Rectal smooth muscle tissue (tissue), 1 donor: ENCODE measurements around the gene KIF16B.

Experiments
- H3K27ac ChIP-seq: one replicate; pipeline ENCODE4 v1.7.0; 2013; ENCODE audit warnings: low read depth, low read length, inconsistent platforms
- H3K27me3 ChIP-seq: one replicate; pipeline ENCODE4 v1.7.0; 2013; ENCODE audit warnings: low read length; ENCODE audit not compliant: control insufficient read depth, insufficient read depth
- H3K36me3 ChIP-seq: one replicate; pipeline ENCODE4 v1.7.0; 2013; ENCODE audit warnings: low read length; ENCODE audit not compliant: control insufficient read depth, insufficient read depth
- H3K4me1 ChIP-seq: one replicate; pipeline ENCODE4 v1.7.0; 2013; ENCODE audit warnings: low read length; ENCODE audit not compliant: control insufficient read depth, insufficient read depth
- H3K4me3 ChIP-seq: one replicate; pipeline ENCODE4 v1.7.0; 2013; ENCODE audit warnings: low read length
- H3K9ac ChIP-seq: one replicate; pipeline ENCODE4 v1.7.0; 2013; ENCODE audit warnings: low read length

Gene KIF16B

GRCh38 chr20:16407251-16408067 is 165.8 kb downstream of the KIF16B start:
- Histone ChIP-seq H3K9ac (no peak overlapping the region), H3K36me3 (peaks cover 7% of the 10 kb centered on the region), H3K27me3 (no peaks in the 10 kb centered on the region), H3K4me1 (no peaks in the 10 kb centered on the region), H3K27ac (no peak overlapping the region), H3K4me3 (no peak overlapping the region)

GRCh38 chr20:16405254-16405653 is 168.0 kb downstream of the KIF16B start:
- Histone ChIP-seq H3K27ac (no peak overlapping the region), H3K4me3 (no peak overlapping the region), H3K27me3 (no peaks in the 10 kb centered on the region), H3K9ac (no peak overlapping the region), H3K36me3 (peaks cover 7% of the 10 kb centered on the region), H3K4me1 (no peaks in the 10 kb centered on the region)

GRCh38 chr20:16404640-16405039 is 168.6 kb downstream of the KIF16B start:
- Histone ChIP-seq H3K36me3 (peaks cover 10% of the 10 kb centered on the region), H3K27me3 (no peaks in the 10 kb centered on the region), H3K27ac (no peak overlapping the region), H3K4me1 (no peaks in the 10 kb centered on the region), H3K4me3 (no peak overlapping the region), H3K9ac (no peak overlapping the region)

- Histone ChIP-seq H3K27me3 (no peaks in the 10 kb centered on the region), H3K36me3 (peaks cover 11% of the 10 kb centered on the region), H3K27ac (no peak overlapping the region), H3K4me1 (no peaks in the 10 kb centered on the region), H3K9ac (no peak overlapping the region), H3K4me3 (no peak overlapping the region)
Measured at GRCh38 chr20:16404171-16404570, 169.1 kb downstream of the KIF16B start.

GRCh38 chr20:16400234-16400633 is 173.0 kb downstream of the KIF16B start:
- Histone ChIP-seq H3K27ac (no peak overlapping the region), H3K4me1 (peaks cover 7% of the 10 kb centered on the region), H3K9ac (no peak overlapping the region), H3K4me3 (no peak overlapping the region), H3K36me3 (peaks cover 9% of the 10 kb centered on the region), H3K27me3 (no peaks in the 10 kb centered on the region)

- Histone ChIP-seq H3K27me3 (no peaks in the 10 kb centered on the region), H3K36me3 (peaks cover 6% of the 10 kb centered on the region), H3K4me1 (peaks cover 7% of the 10 kb centered on the region), H3K4me3 (no peak overlapping the region), H3K9ac (no peak overlapping the region), H3K27ac (no peak overlapping the region)
Measured at GRCh38 chr20:16399801-16400200, 173.4 kb downstream of the KIF16B start.

GRCh38 chr20:16397086-16397485 is 176.2 kb downstream of the KIF16B start:
- Histone ChIP-seq H3K4me3 (no peak overlapping the region), H3K27ac (no peak overlapping the region), H3K27me3 (no peaks in the 10 kb centered on the region), H3K4me1 (peaks cover 7% of the 10 kb centered on the region), H3K9ac (no peak overlapping the region), H3K36me3 (peaks cover 4% of the 10 kb centered on the region)

GRCh38 chr20:16395366-16395765 is 177.9 kb downstream of the KIF16B start:
- no peak overlapping the region for H3K4me3 ChIP-seq
- peaks cover 7% of the 10 kb centered on the region for H3K36me3 ChIP-seq
- H3K27me3 ChIP-seq, result no peaks in the 10 kb centered on the region
- H3K27ac ChIP-seq, result no peak overlapping the region
- H3K9ac ChIP-seq, result no peak overlapping the region
- H3K4me1 ChIP-seq, result peaks cover 7% of the 10 kb centered on the region

- Histone ChIP-seq H3K27ac (no peak overlapping the region), H3K36me3 (peaks cover 6% of the 10 kb centered on the region), H3K4me1 (peaks cover 7% of the 10 kb centered on the region), H3K27me3 (no peaks in the 10 kb centered on the region), H3K4me3 (no peak overlapping the region), H3K9ac (no peak overlapping the region)
Measured at GRCh38 chr20:16394784-16395183, 178.5 kb downstream of the KIF16B start.

GRCh38 chr20:16393836-16394235 is 179.4 kb downstream of the KIF16B start:
- H3K27me3 ChIP-seq, result no peaks in the 10 kb centered on the region
- H3K36me3 ChIP-seq, result peaks cover 3% of the 10 kb centered on the region
- H3K4me3 ChIP-seq, result no peak overlapping the region
- H3K4me1 ChIP-seq, result peaks cover 7% of the 10 kb centered on the region
- no peak overlapping the region for H3K27ac ChIP-seq
- no peak overlapping the region for H3K9ac ChIP-seq

GRCh38 chr20:16393297-16393696 is 180.0 kb downstream of the KIF16B start:
- no peak overlapping the region for H3K9ac ChIP-seq
- H3K4me1 ChIP-seq, result peaks cover 7% of the 10 kb centered on the region
- H3K27ac ChIP-seq, result no peak overlapping the region

GRCh38 chr20:16392346-16392745 is 180.9 kb downstream of the KIF16B start:
- Histone ChIP-seq H3K36me3 (peaks cover 3% of the 10 kb centered on the region), H3K4me3 (no peak overlapping the region), H3K27ac (no peak overlapping the region), H3K4me1 (peaks cover 7% of the 10 kb centered on the region), H3K9ac (no peak overlapping the region), H3K27me3 (no peaks in the 10 kb centered on the region)

More at GRCh38 chr20:16393297-16393696, 180.0 kb downstream of the KIF16B start:
- Histone ChIP-seq H3K27me3 (no peaks in the 10 kb centered on the region), H3K36me3 (peaks cover 3% of the 10 kb centered on the region), H3K4me3 (no peak overlapping the region)

- Histone ChIP-seq H3K27ac (no peak overlapping the region), H3K36me3 (peaks cover 3% of the 10 kb centered on the region), H3K4me3 (no peak overlapping the region), H3K27me3 (no peaks in the 10 kb centered on the region), H3K4me1 (no peaks in the 10 kb centered on the region), H3K9ac (no peak overlapping the region)
Measured at GRCh38 chr20:16390991-16391390, 182.3 kb downstream of the KIF16B start.
